Activated B cell treated with CpG ODN at 0.5 μM for 24 hours (primary cell): ENCODE measurements around the gene JSRP1. TPM values are rescaled to one million over a fixed set of nuclear protein-coding genes. Genes with fewer than 3 reads are reported as not detected.
A peak's percentile ranks its signal among the peaks of the same experiment; 100 is the strongest.

Experiments
- ATAC-seq: fragments of 200-7000 bp; cut with Tn5 transposase; one replicate; pipeline ENCODE4 v1.10.0; 2021; ENCODE audit warnings: low read depth, mild to moderate bottlenecking, moderate library complexity
- CTCF ChIA-PET: fragments of 350-600 bp; sonication (Branson Sonifier 250); formaldehyde crosslinking; loops from one replicate; lab custom pipeline; 2021; ENCODE audit warnings: antibody characterized with exemption; lab: Charles Lee
- POLR2A ChIA-PET: fragments of 350-600 bp; sonication (Branson Sonifier 250); formaldehyde crosslinking; loops from one replicate; lab custom pipeline; 2021; ENCODE audit warnings: antibody characterized with exemption; lab: Charles Lee
- DNase-seq: peaks from one replicate; pipeline ENCODE4 v3.0.0; 2022
- H3K27ac Mint-ChIP-seq: one replicate; pipeline ENCODE4 v1.8.0; 2020; ENCODE audit warnings: mixed read lengths
- H3K27me3 Mint-ChIP-seq: one replicate; pipeline ENCODE4 v1.8.0; 2021; ENCODE audit warnings: mixed read lengths
- H3K36me3 Mint-ChIP-seq: one replicate; pipeline ENCODE4 v1.8.0; 2021; ENCODE audit warnings: low read depth, mixed read lengths
- H3K4me1 Mint-ChIP-seq: one replicate; pipeline ENCODE4 v1.8.0; 2021; ENCODE audit warnings: mixed read lengths
- H3K4me3 Mint-ChIP-seq: one replicate; pipeline ENCODE4 v1.8.0; 2020; ENCODE audit warnings: mild to moderate bottlenecking, mixed read lengths
- H3K9me3 Mint-ChIP-seq: one replicate; pipeline ENCODE4 v1.8.0; 2020; ENCODE audit warnings: mixed read lengths
- CTCF ChIP-seq: fragments of 200-600 bp; IDR thresholded peaks from one replicate; pipeline ENCODE4 v1.8.0; 2022; ENCODE audit warnings: antibody characterized with exemption, mild to moderate bottlenecking
- intact Hi-C: fragments of 100-400 bp; cut with micrococcal nuclease; formaldehyde crosslinking; loops from one replicate; pipeline ENCODE4 v1.15.1; 2024
- total RNA-seq: library from RNA; stranded (reverse); gene quantifications from 2 replicates; pipeline ENCODE4 v1.2.3, GENCODE V29; 2022

The JSRP1 gene
- total RNA-seq, 1 donor from 2014 or later = 0.31 TPM

GRCh38 chr19:2250766-2251105 is 5.5 kb downstream of the JSRP1 start:
- POLR2A ChIA-PET = interaction anchor here (1.3 to 8.8 kb wide), 3 partner anchors 11 to 21 kb away, joined by 5 to 96 read pairs (median 22); no protein-coding TSS in a partner anchor
- Mint-ChIP-seq H3K36me3 (peaks cover 24% of the 10 kb centered on the region), H3K9me3 (no peaks in the 10 kb centered on the region), H3K4me1 (peaks cover 24% of the 10 kb centered on the region), H3K4me3 (no peak overlapping the region), H3K27ac (no peak overlapping the region), H3K27me3 (peaks cover 2% of the 10 kb centered on the region)
- no peak for TF ChIP-seq CTCF
- DNase-seq (no peak), ATAC-seq (no peak)
- intact Hi-C loops = no loop called here
- CTCF ChIA-PET = interaction anchor here (4.2 kb wide), 1 partner anchor 22 kb away, joined by 17 read pairs; no protein-coding TSS in a partner anchor

- Mint-ChIP-seq H3K27ac (no peak overlapping the region), H3K4me1 (peaks cover 21% of the 10 kb centered on the region), H3K4me3 (peak overlapping the region; percentile 24), H3K36me3 (peaks cover 29% of the 10 kb centered on the region), H3K9me3 (no peaks in the 10 kb centered on the region), H3K27me3 (peaks cover 2% of the 10 kb centered on the region)
- intact Hi-C loops = no loop called here
- ATAC-seq = no peak
- no peak for DNase-seq
- POLR2A ChIA-PET = interaction anchor here (8.8 kb wide), 1 partner anchor 21 kb away, joined by 96 read pairs; no protein-coding TSS in a partner anchor
- TF ChIP-seq CTCF = no peak
- CTCF ChIA-PET = interaction anchor here (4.2 kb wide), 1 partner anchor 23 kb away, joined by 17 read pairs; no protein-coding TSS in a partner anchor
These were observed 6.1 kb downstream of the JSRP1 start for GRCh38 chr19:2249880-2250765.

- DNase-seq (no peak), ATAC-seq (no peak)
- Mint-ChIP-seq H3K27me3 (peaks cover 2% of the 10 kb centered on the region), H3K4me1 (peaks cover 19% of the 10 kb centered on the region), H3K9me3 (no peaks in the 10 kb centered on the region), H3K4me3 (peak within 1 kb of the TSS; percentile 24), H3K27ac (no peak within 1 kb of the TSS), H3K36me3 (peaks cover 36% of the 10 kb centered on the region)
- POLR2A ChIA-PET = interaction anchor here (1.6 to 8.8 kb wide), 2 partner anchors 9 to 22 kb away, joined by 3 to 96 read pairs; no protein-coding TSS in a partner anchor
- CTCF ChIA-PET = interaction anchor here (4.2 kb wide), 1 partner anchor 24 kb away, joined by 17 read pairs; no protein-coding TSS in a partner anchor
- intact Hi-C loops = no loop called here
- TF ChIP-seq CTCF = no peak
These were observed 7.0 kb downstream of the JSRP1 start, which contains the start of gene AMH for GRCh38 chr19:2249010-2249866. AMH (plus strand) TSS chr19:2249323; CDS start chr19:2249333, 10 bp downstream.

GRCh38 chr19:2248136-2249009 is 7.8 kb downstream of the JSRP1 start:
- no peak for DNase-seq
- intact Hi-C loops = no loop called here
- peaks cover 45% of the 10 kb centered on the region for H3K36me3 Mint-ChIP-seq
- no peak for ATAC-seq
- TF ChIP-seq CTCF = no peak
- peaks cover 2% of the 10 kb centered on the region for H3K27me3 Mint-ChIP-seq
- H3K4me1 Mint-ChIP-seq = peaks cover 14% of the 10 kb centered on the region
- no peaks in the 10 kb centered on the region for H3K9me3 Mint-ChIP-seq
- no peak overlapping the region for H3K27ac Mint-ChIP-seq
- ChIA-PET POLR2A (interaction anchor here (0.7 to 8.8 kb wide), 4 partner anchors 8 to 374 kb away, joined by 3 to 96 read pairs (median 10); no protein-coding TSS in a partner anchor), CTCF (no interaction called here)
- no peak overlapping the region for H3K4me3 Mint-ChIP-seq
